ENCODE data around the gene TSEN54. TPM values are rescaled to one million over a fixed set of nuclear protein-coding genes. Genes with fewer than 3 reads are reported as not detected.

Gene TSEN54
- total RNA-seq, 1 donor from 2014 or later: 21.0 TPM

DNA sequence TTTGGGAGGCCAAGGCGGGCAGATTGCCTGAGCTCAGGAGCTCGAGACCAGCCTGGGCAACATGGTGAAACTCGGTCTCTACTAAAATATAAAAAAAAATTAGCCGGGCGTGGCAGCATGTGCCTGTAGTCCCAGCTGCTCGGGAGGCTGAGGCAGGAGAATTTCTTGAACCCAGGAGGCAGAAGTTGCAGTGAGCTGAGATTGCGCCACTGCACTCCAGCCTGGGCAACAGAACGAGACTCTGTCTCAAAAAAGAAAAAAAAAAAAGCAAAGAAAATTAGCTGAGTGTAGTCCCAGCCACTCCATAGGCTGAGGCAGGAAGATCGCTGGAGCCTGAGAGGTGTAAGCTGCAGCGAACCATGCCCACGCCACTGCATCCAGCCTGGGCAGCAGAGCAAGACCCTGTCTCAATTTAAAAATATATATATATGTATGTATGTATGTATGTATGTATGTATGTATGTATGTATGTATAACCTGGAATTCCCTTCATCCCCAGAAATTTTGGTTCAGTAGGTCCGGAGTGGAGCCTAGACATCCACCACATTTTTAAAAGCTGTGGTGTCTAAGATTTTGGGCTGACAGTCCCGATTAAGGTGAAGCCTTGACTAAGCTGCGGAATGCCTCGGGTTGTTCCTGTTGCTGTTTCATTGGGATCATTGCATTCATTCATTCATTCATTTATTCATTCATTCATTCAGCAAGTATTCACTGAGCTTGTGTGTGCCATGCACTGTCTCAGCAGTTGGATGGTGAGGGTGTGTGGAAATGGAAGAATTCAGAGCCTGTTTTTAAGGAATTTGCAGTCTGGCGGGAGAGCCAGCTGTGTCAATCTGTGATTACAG is 34.0 kb upstream of the TSEN54 start:
- Mint-ChIP-seq H3K27ac (no peak overlapping the region), H3K36me3 (ENCODE audit: low read depth) (peaks cover 23% of the 10 kb centered on the region), H3K9me3 (no peaks in the 10 kb centered on the region), H3K4me1 (peaks cover 12% of the 10 kb centered on the region), H3K27me3 (no peaks in the 10 kb centered on the region), H3K4me3 (no peak overlapping the region)
- TF ChIP-seq, protein P1, sequence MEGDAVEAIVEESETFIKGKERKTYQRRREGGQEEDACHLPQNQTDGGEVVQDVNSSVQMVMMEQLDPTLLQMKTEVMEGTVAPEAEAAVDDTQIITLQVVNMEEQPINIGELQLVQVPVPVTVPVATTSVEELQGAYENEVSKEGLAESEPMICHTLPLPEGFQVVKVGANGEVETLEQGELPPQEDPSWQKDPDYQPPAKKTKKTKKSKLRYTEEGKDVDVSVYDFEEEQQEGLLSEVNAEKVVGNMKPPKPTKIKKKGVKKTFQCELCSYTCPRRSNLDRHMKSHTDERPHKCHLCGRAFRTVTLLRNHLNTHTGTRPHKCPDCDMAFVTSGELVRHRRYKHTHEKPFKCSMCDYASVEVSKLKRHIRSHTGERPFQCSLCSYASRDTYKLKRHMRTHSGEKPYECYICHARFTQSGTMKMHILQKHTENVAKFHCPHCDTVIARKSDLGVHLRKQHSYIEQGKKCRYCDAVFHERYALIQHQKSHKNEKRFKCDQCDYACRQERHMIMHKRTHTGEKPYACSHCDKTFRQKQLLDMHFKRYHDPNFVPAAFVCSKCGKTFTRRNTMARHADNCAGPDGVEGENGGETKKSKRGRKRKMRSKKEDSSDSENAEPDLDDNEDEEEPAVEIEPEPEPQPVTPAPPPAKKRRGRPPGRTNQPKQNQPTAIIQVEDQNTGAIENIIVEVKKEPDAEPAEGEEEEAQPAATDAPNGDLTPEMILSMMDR (IDR thresholded peaks at IDR 0.05): no peak
- intact Hi-C loops (cut with micrococcal nuclease): no loop called here
- ATAC-seq (ENCODE audit: low read depth): no peak
- DNase-seq: no peak
- ChIA-PET POLR2A (no interaction called here), CTCF (interaction anchor here (0.6 kb wide), 1 partner anchor 151 kb away, joined by 3 read pairs; no protein-coding TSS in a partner anchor)

DNA sequence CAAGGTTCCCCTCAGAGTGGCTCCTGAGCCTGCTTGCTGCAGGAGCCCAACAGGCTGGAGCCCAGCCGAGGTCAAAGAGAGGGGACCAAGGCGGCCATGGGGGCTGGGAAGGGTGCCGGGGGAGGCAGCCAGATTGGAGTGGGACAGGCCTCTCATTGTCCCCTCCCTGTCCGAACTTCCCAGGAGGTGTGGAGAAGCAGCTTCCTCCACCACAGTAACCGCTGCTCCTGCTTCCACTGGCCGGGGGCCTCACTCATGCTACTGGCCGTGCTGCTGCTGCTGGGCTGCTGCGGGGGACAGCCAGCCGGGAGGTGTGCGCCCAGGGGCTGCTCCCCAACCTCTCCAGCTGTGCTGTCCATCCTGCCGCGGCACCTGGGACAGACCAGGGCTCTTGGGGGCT is 30.6 kb upstream of the TSEN54 start:
- CTCF ChIA-PET: no interaction called here
- no peak for DNase-seq
- Mint-ChIP-seq H3K4me3 (no peak overlapping the region), H3K27ac (no peak overlapping the region), H3K4me1 (peaks cover 27% of the 10 kb centered on the region), H3K27me3 (no peaks in the 10 kb centered on the region), H3K9me3 (no peaks in the 10 kb centered on the region), H3K36me3 (ENCODE audit: low read depth) (peaks cover 20% of the 10 kb centered on the region)
- POLR2A ChIA-PET: no interaction called here
- intact Hi-C loops (cut with micrococcal nuclease): no loop called here
- TF ChIP-seq, protein P1 (IDR thresholded peaks at IDR 0.05): no peak
- no peak for ATAC-seq (ENCODE audit: low read depth)

GRCh38 chr17:75486151-75486550 is 30.2 kb upstream of the TSEN54 start:
- Mint-ChIP-seq H3K4me1 (peaks cover 27% of the 10 kb centered on the region), H3K9me3 (no peaks in the 10 kb centered on the region), H3K4me3 (no peak overlapping the region), H3K36me3 (ENCODE audit: low read depth) (peaks cover 17% of the 10 kb centered on the region), H3K27me3 (no peaks in the 10 kb centered on the region), H3K27ac (no peak overlapping the region)
- DNase-seq (no peak), ATAC-seq (ENCODE audit: low read depth) (no peak)
- TF ChIP-seq, protein P1 (IDR thresholded peaks at IDR 0.05): no peak
- intact Hi-C loops (cut with micrococcal nuclease): no loop called here
- POLR2A ChIA-PET: no interaction called here
- CTCF ChIA-PET: no interaction called here

DNA sequence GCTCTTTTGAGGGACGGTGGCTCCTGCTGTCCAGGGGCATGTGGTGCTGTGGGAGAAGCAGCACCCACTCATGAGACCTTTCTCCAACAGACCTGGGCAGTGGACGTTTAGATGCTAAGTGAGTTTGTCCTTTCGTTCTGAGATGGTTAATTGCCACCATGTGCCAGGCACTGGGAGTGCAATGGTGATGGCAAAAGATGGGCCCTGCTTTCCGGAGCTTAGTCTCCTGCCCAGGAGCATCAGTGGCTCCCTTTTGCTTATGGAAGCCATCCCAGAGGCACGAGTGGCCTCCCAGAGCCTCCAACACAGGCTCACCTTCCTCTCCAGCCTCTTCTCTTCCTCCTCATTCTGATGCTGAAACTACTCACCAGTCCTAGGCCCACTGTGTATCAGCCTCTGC is 29.4 kb upstream of the TSEN54 start:
- Mint-ChIP-seq H3K9me3 (no peaks in the 10 kb centered on the region), H3K27me3 (no peaks in the 10 kb centered on the region), H3K4me1 (peaks cover 27% of the 10 kb centered on the region), H3K36me3 (ENCODE audit: low read depth) (peaks cover 23% of the 10 kb centered on the region), H3K27ac (peak overlapping the region; percentile 84), H3K4me3 (no peak overlapping the region)
- ChIA-PET CTCF (no interaction called here), POLR2A (interaction anchor here (0.6 to 1.4 kb wide), 2 partner anchors 29 to 218 kb away, joined by 4 to 5 read pairs; partner anchors contain the start of gene TSEN54)
- ATAC-seq (ENCODE audit: low read depth): no peak
- TF ChIP-seq, protein P1 (IDR thresholded peaks at IDR 0.05): no peak
- no peak for DNase-seq
- intact Hi-C loops (cut with micrococcal nuclease): no loop called here

GRCh38 chr17:75487351-75488070 is 28.8 kb upstream of the TSEN54 start:
- intact Hi-C loops (cut with micrococcal nuclease): no loop called here

More at GRCh38 chr17:75487351-75488070, 28.8 kb upstream of the TSEN54 start:
- ChIA-PET POLR2A (interaction anchor here (0.6 to 1.4 kb wide), 2 partner anchors 29 to 219 kb away, joined by 4 to 5 read pairs; partner anchors contain the start of gene TSEN54), CTCF (no interaction called here)
- peaks cover 28% of the 10 kb centered on the region for H3K36me3 Mint-ChIP-seq (ENCODE audit: low read depth)
- TF ChIP-seq, protein P1 (IDR thresholded peaks at IDR 0.05): no peak
- H3K27ac Mint-ChIP-seq: peak overlapping the region; percentile 84
- ATAC-seq (ENCODE audit: low read depth) (peak; percentile 93), DNase-seq (peak; percentile 36)
- peaks cover 27% of the 10 kb centered on the region for H3K4me1 Mint-ChIP-seq
- H3K27me3 Mint-ChIP-seq: no peaks in the 10 kb centered on the region
- H3K4me3 Mint-ChIP-seq: peak overlapping the region; percentile 58
- no peaks in the 10 kb centered on the region for H3K9me3 Mint-ChIP-seq
